Astrocyte (in vitro differentiated cells and primary cell): Measurements from ENCODE around the gene SLC44A1. TPM values are rescaled to one million over a fixed set of nuclear protein-coding genes. Genes with fewer than 3 reads are reported as not detected.

Experiments
- DNase-seq: peaks from one replicate; pipeline ENCODE4 v3.0.0-alpha.2; 2010; ENCODE audit warnings: low read depth
- FAIRE-seq: peaks from 2 replicates; lab custom pipeline; 2011; peaks lifted over from hg19 to GRCh38; lab: Jason Lieb, UNC
- H2AFZ ChIP-seq: 2 replicates; pipeline ENCODE4 v1.6.0; 2012; ENCODE audit warnings: low read depth, low read length, inconsistent platforms
- H3K27ac ChIP-seq: 2 replicates; pipeline ENCODE4 v1.5.1; 2011; ENCODE audit warnings: low read depth, low read length, inconsistent platforms
- H3K27me3 ChIP-seq: 2 replicates; pipeline ENCODE4 v1.6.0; 2011; ENCODE audit warnings: low read length, inconsistent platforms; ENCODE audit not compliant: insufficient read depth
- H3K36me3 ChIP-seq: 2 replicates; pipeline ENCODE4 v1.5.1; 2011; ENCODE audit warnings: low read length, inconsistent platforms; ENCODE audit not compliant: insufficient read depth
- H3K4me1 ChIP-seq: 2 replicates; pipeline ENCODE4 v1.5.1; 2011; ENCODE audit warnings: low read length, inconsistent platforms; ENCODE audit not compliant: insufficient read depth
- H3K4me2 ChIP-seq: 2 replicates; pipeline ENCODE4 v1.6.0; 2012; ENCODE audit warnings: low read length, inconsistent platforms
- H3K4me3 ChIP-seq: 2 replicates; pipeline ENCODE4 v1.5.1; 2011; ENCODE audit warnings: low read depth, mild to moderate bottlenecking, low read length, inconsistent platforms; ENCODE audit not compliant: insufficient read depth
- H3K79me2 ChIP-seq: 2 replicates; pipeline ENCODE4 v1.6.0; 2012; ENCODE audit warnings: mild to moderate bottlenecking, low read length, inconsistent platforms; ENCODE audit not compliant: insufficient read depth
- H3K9ac ChIP-seq: 2 replicates; pipeline ENCODE4 v1.6.0; 2012; ENCODE audit warnings: mild to moderate bottlenecking, low read length, inconsistent platforms
- H3K9me3 ChIP-seq: 2 replicates; pipeline ENCODE4 v1.5.1; 2012; ENCODE audit warnings: low read depth, mild to moderate bottlenecking, low read length, inconsistent platforms; ENCODE audit not compliant: insufficient read depth
- H4K20me1 ChIP-seq: 2 replicates; pipeline ENCODE4 v1.6.0; 2012; ENCODE audit warnings: low read length, inconsistent platforms; ENCODE audit not compliant: insufficient read depth
- H3K27ac Mint-ChIP-seq: one replicate; pipeline ENCODE4 v1.8.0; 2021; ENCODE audit warnings: mild to moderate bottlenecking, mixed read lengths; ENCODE audit not compliant: unreplicated experiment
- H3K27me3 Mint-ChIP-seq: one replicate; pipeline ENCODE4 v1.8.0; 2021; ENCODE audit warnings: low read depth, mixed read lengths; ENCODE audit not compliant: unreplicated experiment
- H3K36me3 Mint-ChIP-seq: one replicate; pipeline ENCODE4 v1.8.0; 2021; ENCODE audit warnings: low read depth, mixed read lengths; ENCODE audit not compliant: unreplicated experiment
- H3K4me1 Mint-ChIP-seq: one replicate; pipeline ENCODE4 v1.8.0; 2021; ENCODE audit warnings: low read depth, mixed read lengths; ENCODE audit not compliant: unreplicated experiment
- H3K4me3 Mint-ChIP-seq: one replicate; pipeline ENCODE4 v1.8.0; 2021; ENCODE audit warnings: mild to moderate bottlenecking, moderate library complexity, mixed read lengths; ENCODE audit not compliant: unreplicated experiment
- H3K9me3 Mint-ChIP-seq: one replicate; pipeline ENCODE4 v1.8.0; 2021; ENCODE audit warnings: mild to moderate bottlenecking, mixed read lengths; ENCODE audit not compliant: unreplicated experiment
- EZH2 ChIP-seq: IDR thresholded peaks from 2 replicates; pipeline ENCODE4 v1.6.1; 2012; ENCODE audit warnings: mild to moderate bottlenecking, low read length, inconsistent platforms; ENCODE audit not compliant: insufficient read depth
- total RNA-seq: library from RNA; stranded (reverse); gene quantifications from 2 replicates; pipeline ENCODE4 v1.2.1, GENCODE V29; 2021
- TF ChIP-seq, protein P1 (sequence below): IDR thresholded peaks from 2 replicates; pipeline ENCODE4 v1.5.1; 2011; ENCODE audit warnings: low read depth, mild to moderate bottlenecking, inconsistent platforms, low read length, moderate library complexity; ENCODE audit not compliant: insufficient read depth

The SLC44A1 gene
- total RNA-seq, 1 donor from 2014 or later = 43.8 TPM

- no peak overlapping the region for H3K4me3 Mint-ChIP-seq
- Histone ChIP-seq H3K36me3 (no peaks in the 10 kb centered on the region), H3K9me3 (no peaks in the 10 kb centered on the region), H3K79me2 (no peaks in the 10 kb centered on the region), H4K20me1 (no peaks in the 10 kb centered on the region), H3K27me3 (no peaks in the 10 kb centered on the region), H3K27ac (no peak overlapping the region), H2AFZ (no peak overlapping the region), H3K9ac (no peak overlapping the region), H3K4me2 (no peak overlapping the region), H3K4me3 (no peak overlapping the region), H3K4me1 (no peaks in the 10 kb centered on the region)
- no peak for FAIRE-seq
- H3K36me3 Mint-ChIP-seq = no peaks in the 10 kb centered on the region
- H3K27me3 Mint-ChIP-seq = no peaks in the 10 kb centered on the region
- H3K4me1 Mint-ChIP-seq = no peaks in the 10 kb centered on the region
- no peak for TF ChIP-seq EZH2
- TF ChIP-seq, protein P1, sequence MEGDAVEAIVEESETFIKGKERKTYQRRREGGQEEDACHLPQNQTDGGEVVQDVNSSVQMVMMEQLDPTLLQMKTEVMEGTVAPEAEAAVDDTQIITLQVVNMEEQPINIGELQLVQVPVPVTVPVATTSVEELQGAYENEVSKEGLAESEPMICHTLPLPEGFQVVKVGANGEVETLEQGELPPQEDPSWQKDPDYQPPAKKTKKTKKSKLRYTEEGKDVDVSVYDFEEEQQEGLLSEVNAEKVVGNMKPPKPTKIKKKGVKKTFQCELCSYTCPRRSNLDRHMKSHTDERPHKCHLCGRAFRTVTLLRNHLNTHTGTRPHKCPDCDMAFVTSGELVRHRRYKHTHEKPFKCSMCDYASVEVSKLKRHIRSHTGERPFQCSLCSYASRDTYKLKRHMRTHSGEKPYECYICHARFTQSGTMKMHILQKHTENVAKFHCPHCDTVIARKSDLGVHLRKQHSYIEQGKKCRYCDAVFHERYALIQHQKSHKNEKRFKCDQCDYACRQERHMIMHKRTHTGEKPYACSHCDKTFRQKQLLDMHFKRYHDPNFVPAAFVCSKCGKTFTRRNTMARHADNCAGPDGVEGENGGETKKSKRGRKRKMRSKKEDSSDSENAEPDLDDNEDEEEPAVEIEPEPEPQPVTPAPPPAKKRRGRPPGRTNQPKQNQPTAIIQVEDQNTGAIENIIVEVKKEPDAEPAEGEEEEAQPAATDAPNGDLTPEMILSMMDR = no peak
- DNase-seq = no peak
- no peaks in the 10 kb centered on the region for H3K9me3 Mint-ChIP-seq
- no peak overlapping the region for H3K27ac Mint-ChIP-seq
These were observed 182.2 kb downstream of the SLC44A1 start for GRCh38 chr9:105426657-105427056.

DNA sequence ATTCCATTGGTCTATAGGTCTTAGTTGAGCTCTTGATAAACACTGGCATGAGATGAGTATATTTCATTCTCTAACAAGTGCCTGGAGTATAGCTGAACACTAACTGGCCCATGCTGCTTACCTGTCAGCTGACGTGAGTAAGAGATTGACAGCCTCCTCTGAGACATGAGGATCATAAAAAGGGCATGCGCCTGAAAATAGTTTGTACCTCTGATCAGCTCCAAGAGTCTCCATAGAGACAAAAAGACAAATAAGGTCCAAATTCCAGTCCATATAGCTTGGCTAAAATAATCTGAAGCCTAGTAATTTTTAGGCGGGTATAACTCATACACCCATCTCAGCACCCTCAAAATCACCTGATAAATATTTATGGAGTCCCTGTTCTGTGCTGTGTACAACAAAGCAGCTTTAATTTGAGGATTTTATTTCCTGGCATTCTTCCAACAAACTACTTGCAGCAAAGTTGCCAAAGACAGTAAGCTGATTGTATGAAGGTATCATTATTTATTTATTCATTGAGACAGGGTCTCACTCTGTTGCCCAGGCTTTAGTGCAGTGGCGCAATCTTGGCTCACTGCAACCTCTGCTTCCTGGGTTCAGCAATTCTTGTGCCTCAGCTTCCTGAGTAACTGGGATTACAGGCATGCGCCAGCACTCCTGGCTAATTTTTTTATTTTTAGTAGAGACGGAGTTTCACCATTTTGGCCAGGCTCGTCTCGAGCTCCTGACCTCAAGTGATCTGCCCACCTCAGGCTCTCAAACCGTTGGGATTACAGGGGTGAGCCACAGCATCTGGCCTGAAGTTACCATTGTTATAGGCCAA lies 187.2 kb downstream of the SLC44A1 start:
- no peaks in the 10 kb centered on the region for H3K36me3 Mint-ChIP-seq
- Histone ChIP-seq H3K4me1 (no peaks in the 10 kb centered on the region), H3K9ac (no peak overlapping the region), H3K4me2 (no peak overlapping the region), H3K9me3 (no peaks in the 10 kb centered on the region), H3K4me3 (no peak overlapping the region), H4K20me1 (no peaks in the 10 kb centered on the region), H2AFZ (no peak overlapping the region), H3K27ac (no peak overlapping the region), H3K79me2 (no peaks in the 10 kb centered on the region), H3K36me3 (no peaks in the 10 kb centered on the region), H3K27me3 (no peaks in the 10 kb centered on the region)
- no peak for TF ChIP-seq EZH2
- TF ChIP-seq, protein P1 = no peak
- no peak overlapping the region for H3K4me3 Mint-ChIP-seq
- H3K27ac Mint-ChIP-seq = no peak overlapping the region
- no peaks in the 10 kb centered on the region for H3K27me3 Mint-ChIP-seq
- DNase-seq = no peak
- no peak for FAIRE-seq
- H3K9me3 Mint-ChIP-seq = no peaks in the 10 kb centered on the region
- H3K4me1 Mint-ChIP-seq = no peaks in the 10 kb centered on the region

DNA sequence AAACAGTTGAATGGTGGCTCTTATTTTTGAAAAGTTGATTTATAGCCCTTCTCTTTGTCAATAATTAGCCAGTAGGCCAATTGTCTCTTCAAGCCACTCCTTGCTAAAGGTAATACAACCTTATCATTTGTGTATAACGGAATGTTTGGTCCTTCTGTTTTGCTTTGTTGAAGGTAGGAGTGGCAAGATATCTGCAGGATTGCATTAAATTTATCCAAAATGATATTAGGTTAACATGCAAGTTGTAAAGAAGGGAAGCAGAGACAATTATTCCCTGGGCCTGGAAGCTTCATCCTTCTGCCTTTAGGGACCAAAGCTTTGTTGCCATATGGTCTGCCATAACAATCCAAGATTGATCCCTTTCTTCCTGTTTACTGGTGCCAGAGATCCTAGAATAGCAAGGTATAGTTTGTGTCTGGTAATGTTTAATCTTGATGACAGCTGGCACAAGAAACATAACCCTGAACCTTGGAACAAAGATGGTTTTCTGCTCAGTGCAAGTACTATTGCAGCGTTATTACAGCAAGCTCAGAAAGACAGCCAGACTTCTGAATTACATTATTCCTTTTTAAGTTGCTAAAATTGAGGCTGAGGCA lies 187.9 kb downstream of the SLC44A1 start:
- no peaks in the 10 kb centered on the region for H3K4me1 ChIP-seq
- H3K27me3 ChIP-seq = no peaks in the 10 kb centered on the region
- FAIRE-seq (no peak), DNase-seq (no peak)
- H3K79me2 ChIP-seq = no peaks in the 10 kb centered on the region
- no peaks in the 10 kb centered on the region for H3K9me3 ChIP-seq
- Mint-ChIP-seq H3K36me3 (no peaks in the 10 kb centered on the region), H3K27ac (no peak overlapping the region), H3K4me3 (no peak overlapping the region), H3K27me3 (no peaks in the 10 kb centered on the region), H3K9me3 (no peaks in the 10 kb centered on the region), H3K4me1 (no peaks in the 10 kb centered on the region)
- H3K27ac ChIP-seq = no peak overlapping the region
- no peaks in the 10 kb centered on the region for H3K36me3 ChIP-seq
- no peak overlapping the region for H3K4me2 ChIP-seq
- TF ChIP-seq, protein P1 = no peak
- no peak for TF ChIP-seq EZH2
- no peaks in the 10 kb centered on the region for H4K20me1 ChIP-seq
- no peak overlapping the region for H2AFZ ChIP-seq
- no peak overlapping the region for H3K9ac ChIP-seq
- no peak overlapping the region for H3K4me3 ChIP-seq
